H1 (cell line): ENCODE results near the gene OLA1. TPM values are rescaled to one million over a fixed set of nuclear protein-coding genes. Genes with fewer than 3 reads are reported as not detected.

Experiments used
- BACH1 ChIP-seq: IDR thresholded peaks from 2 replicates; pipeline ENCODE4 v1.6.1; 2012; ENCODE audit warnings: low read length, improper control_type of control experiment
- CHD1 ChIP-seq: IDR thresholded peaks from 2 replicates; pipeline ENCODE4 v1.6.1; 2012; ENCODE audit warnings: low read depth, low read length, improper control_type of control experiment
- CHD7 ChIP-seq: fragments of 300-600 bp; sonication (generic); IDR thresholded peaks from 2 replicates; pipeline ENCODE4 v1.7.1; 2012; ENCODE audit warnings: low read length, moderate library complexity, mild to moderate bottlenecking, inconsistent platforms; ENCODE audit not compliant: insufficient replicate concordance
- CTCF ChIP-seq, 3 experiments: IDR thresholded peaks; 1 replicate in 2 of 3; 2 replicates in 1 of 3; pipeline versions ENCODE4 v1.5.1 to v1.6.1; 2011; ENCODE audit warnings: low read length in 3 of 3, mild to moderate bottlenecking in 3 of 3, inconsistent platforms in 2 of 3, low read depth in 1 of 3, moderate library complexity in 1 of 3; ENCODE audit not compliant: insufficient read depth in 1 of 3; ENCODE audit errors: control extremely low read depth in 1 of 3
- FOSL1 ChIP-seq: IDR thresholded peaks from 2 replicates; pipeline ENCODE4 v1.6.1; 2011; ENCODE audit warnings: mild to moderate bottlenecking, low read depth, low read length, moderate library complexity; ENCODE audit not compliant: insufficient read depth
- RFX5 ChIP-seq: IDR thresholded peaks from 2 replicates; pipeline ENCODE4 v1.6.1; 2011; ENCODE audit warnings: low read depth, low read length, improper control_type of control experiment, borderline replicate concordance
- SIN3A ChIP-seq, 2 experiments: IDR thresholded peaks in 1 of 2; conservative IDR thresholded peaks in 1 of 2; 2 replicates each; pipeline ENCODE4 v1.6.1; 2011 to 2012; ENCODE audit warnings: low read length in 2 of 2, improper control_type of control experiment in 1 of 2, low read depth in 1 of 2, mild to moderate bottlenecking in 1 of 2
- SRF ChIP-seq: IDR thresholded peaks from 2 replicates; pipeline ENCODE4 v1.6.1; 2011; ENCODE audit warnings: mild to moderate bottlenecking, low read depth, low read length, moderate library complexity
- TEAD4 ChIP-seq: IDR thresholded peaks from 2 replicates; pipeline ENCODE4 v1.6.1; 2012; ENCODE audit warnings: low read depth, low read length, inconsistent platforms, mixed read lengths
- polyA plus RNA-seq, 7 experiments: library from polyadenylated mRNA; depleted of rRNA in 3 of 7; stranded (reverse) in 5 of 7; unstranded in 2 of 7; fragments of >200 nt in 5 of 7; fragments of 200-250 nt in 2 of 7; gene quantifications; 1 replicate in 5 of 7; 2 replicates in 1 of 7; 4 replicates in 1 of 7; pipeline versions ENCODE4 v1.2.1 to v1.2.3, GENCODE V29; 2011 to 2013; ENCODE audit warnings: missing spikeins in 2 of 7, mixed read lengths in 2 of 7
- total RNA-seq: library from RNA; stranded (reverse); fragmentation: NEBNext Ultra II Directional; extraction: Animal tissue kit (Norgen Biotek cat#: 25700); gene quantifications from 2 replicates; pipeline ENCODE4 v1.2.1, GENCODE V29; 2021

Gene OLA1
- total and polyA plus RNA-seq, 2 of the 8 experiments (the other 6 are each of a cell fraction or from before 2014, with no cell fraction given), result 39.3 to 158 TPM

GRCh38 chr2:174040417-174040701 lies 208.0 kb downstream of the OLA1 start (continued):
- TF ChIP-seq CHD7 (no peak), FOSL1 (no peak), CTCF (IDR thresholded peaks at IDR 0.05; ENCODE audit: control extremely low read depth in 1 of 3, insufficient read depth in 1 of 3, low read depth in 1 of 3, low read length in 3 of 3) (no peak), SRF (no peak), BACH1 (no peak), TEAD4 (no peak), SIN3A (conservative IDR thresholded peaks at IDR 0.05 in 1 of 2, IDR thresholded peaks at IDR 0.05 in 1 of 2; ENCODE audit: low read depth in 1 of 2, low read length in 2 of 2) (no peak), RFX5 (no peak), CHD1 (no peak)
